GM18499 (cell line): Measurements from ENCODE around the gene RANBP17.
"Not testable (repeated sequence)": the region's sequence is repeated elsewhere in the genome, so short reads cannot be mapped to it uniquely, and the experiment has no call there.

Source experiments
- ATAC-seq: cut with Tn5 transposase; IDR thresholded peaks from one replicate; pipeline ENCODE4 v1.9.1; 2021; ENCODE audit warnings: moderate number of reproducible peaks; ENCODE audit not compliant: insufficient read depth, unreplicated experiment

RANBP17 gene

GRCh38 chr5:171142617-171143016 lies 280.8 kb downstream of the RANBP17 start:
- no peak for ATAC-seq

GRCh38 chr5:171143171-171143570 lies 281.4 kb downstream of the RANBP17 start:
- ATAC-seq = no peak

GRCh38 chr5:171143926-171144325 lies 282.1 kb downstream of the RANBP17 start:
- no peak for ATAC-seq

- no peak for ATAC-seq
These were observed 287.5 kb downstream of the RANBP17 start for GRCh38 chr5:171149333-171149732.

- ATAC-seq = no peak
These were observed 288.0 kb downstream of the RANBP17 start for GRCh38 chr5:171149772-171150171.

GRCh38 chr5:171152382-171152781 lies 290.6 kb downstream of the RANBP17 start:
- ATAC-seq = no peak

GRCh38 chr5:171155621-171156020 lies 293.8 kb downstream of the RANBP17 start:
- no peak for ATAC-seq

GRCh38 chr5:171157276-171157675 lies 295.5 kb downstream of the RANBP17 start:
- no peak for ATAC-seq

- ATAC-seq = no peak
These were observed 296.0 kb downstream of the RANBP17 start for GRCh38 chr5:171157775-171158174.

- no peak for ATAC-seq
These were observed 296.8 kb downstream of the RANBP17 start for GRCh38 chr5:171158581-171158980.

GRCh38 chr5:171162165-171162564 lies 300.3 kb downstream of the RANBP17 start:
- ATAC-seq = no peak

- ATAC-seq = no peak
These were observed 300.8 kb downstream of the RANBP17 start for GRCh38 chr5:171162596-171162995.

GRCh38 chr5:171166766-171167165 lies 304.9 kb downstream of the RANBP17 start:
- no peak for ATAC-seq

GRCh38 chr5:171168171-171168570 lies 306.4 kb downstream of the RANBP17 start:
- no peak for ATAC-seq

GRCh38 chr5:171174960-171175359 lies 313.1 kb downstream of the RANBP17 start:
- ATAC-seq = not testable (repeated sequence)

- ATAC-seq = no peak
These were observed 313.9 kb downstream of the RANBP17 start for GRCh38 chr5:171175746-171176145.

GRCh38 chr5:171178190-171178589 lies 316.4 kb downstream of the RANBP17 start:
- ATAC-seq = not testable (repeated sequence)

GRCh38 chr5:171188016-171188415 lies 326.2 kb downstream of the RANBP17 start:
- no peak for ATAC-seq

- ATAC-seq = no peak
These were observed 327.6 kb downstream of the RANBP17 start for GRCh38 chr5:171189442-171189841.

GRCh38 chr5:171192111-171192510 lies 330.3 kb downstream of the RANBP17 start:
- no peak for ATAC-seq

GRCh38 chr5:171201310-171201709 lies 339.5 kb downstream of the RANBP17 start:
- no peak for ATAC-seq

GRCh38 chr5:171205375-171205774 lies 343.6 kb downstream of the RANBP17 start:
- no peak for ATAC-seq

GRCh38 chr5:171207256-171207847 lies 345.5 kb downstream of the RANBP17 start:
- ATAC-seq = no peak
